GM21423 (cell line): ENCODE results near the gene OTUD3.
"Not testable (repeated sequence)": the region's sequence is repeated elsewhere in the genome, so short reads cannot be mapped to it uniquely, and the experiment has no call there.

Experiments
- ATAC-seq: cut with Tn5 transposase; IDR thresholded peaks from one replicate; pipeline ENCODE4 v1.9.1; 2021; ENCODE audit warnings: mild to moderate bottlenecking, moderate library complexity; ENCODE audit not compliant: unreplicated experiment

OTUD3 gene

GRCh38 chr1:19910650-19911049 is 28.5 kb downstream of the OTUD3 start:
- ATAC-seq, result no peak

- ATAC-seq, result no peak
Observed at GRCh38 chr1:19918057-19918456, 35.9 kb downstream of the OTUD3 start.

- no peak for ATAC-seq
Observed at GRCh38 chr1:19920132-19920710, 38.0 kb downstream of the OTUD3 start.

- no peak for ATAC-seq
Observed at GRCh38 chr1:19921310-19921709, 39.1 kb downstream of the OTUD3 start.

- no peak for ATAC-seq
Observed at GRCh38 chr1:19922015-19922688, 40.0 kb downstream of the OTUD3 start.

- ATAC-seq, result no peak
Observed at GRCh38 chr1:19923137-19923952, 41.1 kb downstream of the OTUD3 start, which contains the start of gene PLA2G2E. PLA2G2E (minus strand) TSS chr1:19923617; CDS start chr1:19923559, 58 bp downstream.

- no peak for ATAC-seq
Observed at GRCh38 chr1:19923953-19924346, 41.8 kb downstream of the OTUD3 start.

GRCh38 chr1:19925342-19926070 is 43.3 kb downstream of the OTUD3 start:
- no peak for ATAC-seq

GRCh38 chr1:19926296-19927129 is 44.3 kb downstream of the OTUD3 start:
- no peak for ATAC-seq

GRCh38 chr1:19927130-19927421 is 44.9 kb downstream of the OTUD3 start:
- ATAC-seq, result not testable (repeated sequence)

GRCh38 chr1:19932866-19933265 is 50.7 kb downstream of the OTUD3 start:
- ATAC-seq, result no peak

GRCh38 chr1:19934336-19934735 is 52.1 kb downstream of the OTUD3 start:
- ATAC-seq, result no peak

GRCh38 chr1:19936061-19936750 is 54.0 kb downstream of the OTUD3 start:
- ATAC-seq, result no peak

- ATAC-seq, result no peak
Observed at GRCh38 chr1:19938472-19938871, 56.3 kb downstream of the OTUD3 start.

GRCh38 chr1:19940486-19941205 is 58.5 kb downstream of the OTUD3 start:
- ATAC-seq, result no peak

- no peak for ATAC-seq
Observed at GRCh38 chr1:19941206-19941568, 59.0 kb downstream of the OTUD3 start.

- ATAC-seq, result no peak
Observed at GRCh38 chr1:19942088-19942487, 59.9 kb downstream of the OTUD3 start.

- no peak for ATAC-seq
Observed at GRCh38 chr1:19942657-19943056, 60.5 kb downstream of the OTUD3 start.

- no peak for ATAC-seq
Observed at GRCh38 chr1:19945914-19946313, 63.7 kb downstream of the OTUD3 start.
